Measurements from ENCODE around the gene KRTAP10-3.

Gene KRTAP10-3

GRCh38 chr21:44572959-44573583 is 14.5 kb upstream of the KRTAP10-3 start:
- DNase-seq (ENCODE audit: low read depth): no peak
- TF ChIP-seq CTCF (IDR thresholded peaks at IDR 0.05; ENCODE audit: low read length, missing control alignments): no peak

GRCh38 chr21:44571844-44572782 is 13.5 kb upstream of the KRTAP10-3 start:
- DNase-seq (ENCODE audit: low read depth): no peak
- H3K4me3 ChIP-seq (replicated peaks; ENCODE audit: low read depth, low read length): no peak overlapping the region
- TF ChIP-seq CTCF (IDR thresholded peaks at IDR 0.05; ENCODE audit: low read length, missing control alignments): no peak

More at GRCh38 chr21:44572959-44573583, 14.5 kb upstream of the KRTAP10-3 start:
- no peak overlapping the region for H3K4me3 ChIP-seq (replicated peaks; ENCODE audit: low read depth, low read length)

DNA sequence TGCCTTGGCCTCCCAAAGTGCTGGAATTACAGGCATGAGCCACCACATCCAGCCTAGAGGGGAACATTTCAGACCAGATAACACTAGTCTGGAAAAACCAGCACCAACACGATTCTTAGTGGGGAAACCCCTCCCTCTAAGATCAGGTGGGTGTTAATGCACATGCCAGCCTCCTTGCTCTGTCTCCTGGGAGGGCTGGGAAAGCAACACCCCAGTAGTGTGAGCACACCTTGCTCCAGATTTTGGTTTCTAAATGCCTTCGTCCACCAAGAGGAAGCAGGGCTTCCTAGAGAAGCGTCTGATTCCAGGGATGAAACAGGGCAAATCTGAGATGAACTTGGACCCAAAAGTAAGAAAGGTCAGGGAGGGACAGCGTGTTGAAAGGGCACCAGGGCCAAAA is 12.7 kb upstream of the KRTAP10-3 start:
- TF ChIP-seq CTCF (IDR thresholded peaks at IDR 0.05; ENCODE audit: low read length, missing control alignments): no peak
- DNase-seq (ENCODE audit: low read depth): no peak
- no peak overlapping the region for H3K4me3 ChIP-seq (replicated peaks; ENCODE audit: low read depth, low read length)

DNA sequence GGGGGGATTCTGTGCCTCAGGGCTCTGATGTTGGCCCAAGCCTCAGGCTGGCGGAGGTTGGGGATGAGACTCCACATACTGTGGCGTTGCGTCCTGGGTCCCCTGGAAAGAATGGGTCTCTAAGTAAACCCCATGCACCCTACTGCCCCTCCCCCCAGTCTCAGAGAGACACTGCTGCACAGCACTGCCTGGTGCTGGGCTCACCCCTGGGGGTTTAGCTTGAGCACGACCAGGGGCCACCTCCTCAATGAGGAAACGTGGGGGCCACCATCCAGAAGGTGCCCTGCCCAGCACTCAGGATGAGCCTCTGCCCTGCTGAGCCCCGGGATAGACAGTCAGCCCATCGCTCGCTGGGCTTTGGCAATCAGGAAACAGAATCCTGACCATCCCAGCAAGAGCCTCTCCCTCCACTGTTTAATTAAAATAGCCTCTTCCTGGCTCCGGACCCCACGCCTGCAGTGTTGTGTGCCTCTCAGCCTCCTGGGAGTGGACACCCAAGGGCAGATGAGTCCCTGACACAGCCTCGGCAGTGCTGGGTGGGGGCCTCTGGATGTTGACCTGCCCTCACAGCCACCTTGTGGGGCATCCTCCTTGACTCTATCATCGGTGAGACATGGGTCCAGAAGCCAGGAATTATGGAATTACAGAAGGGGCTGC is 11.4 kb upstream of the KRTAP10-3 start:
- no peak overlapping the region for H3K4me3 ChIP-seq (replicated peaks; ENCODE audit: low read depth, low read length)
- no peak for TF ChIP-seq CTCF (IDR thresholded peaks at IDR 0.05; ENCODE audit: low read length, missing control alignments)
- no peak for DNase-seq (ENCODE audit: low read depth)

- no peak overlapping the region for H3K4me3 ChIP-seq (replicated peaks; ENCODE audit: low read depth, low read length)
- no peak for DNase-seq (ENCODE audit: low read depth)
- no peak for TF ChIP-seq CTCF (IDR thresholded peaks at IDR 0.05; ENCODE audit: low read length, missing control alignments)
Measured at GRCh38 chr21:44568667-44569556, 10.3 kb upstream of the KRTAP10-3 start.

DNA sequence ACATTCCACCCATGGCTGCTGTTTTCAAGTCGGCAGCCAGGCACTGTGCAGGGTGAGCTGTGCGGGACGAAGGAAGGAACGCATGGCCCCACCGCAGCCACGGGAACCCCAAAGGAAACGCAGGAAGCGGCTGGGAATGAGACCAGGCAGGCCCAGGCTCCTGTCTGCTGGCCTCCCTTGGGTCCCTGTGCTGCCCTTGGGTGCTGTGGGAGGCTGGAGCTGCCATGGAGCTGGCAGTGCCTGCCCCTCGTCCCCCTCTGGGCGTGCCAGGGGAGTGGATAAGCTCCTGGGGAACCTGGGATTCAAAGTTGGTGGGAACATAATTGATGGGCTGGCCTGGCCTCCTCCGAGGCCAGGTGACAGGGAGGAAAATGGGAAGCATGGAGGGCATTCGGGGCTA is 9.7 kb upstream of the KRTAP10-3 start:
- DNase-seq (ENCODE audit: low read depth): no peak
- H3K4me3 ChIP-seq (replicated peaks; ENCODE audit: low read depth, low read length): no peak overlapping the region
- no peak for TF ChIP-seq CTCF (IDR thresholded peaks at IDR 0.05; ENCODE audit: low read length, missing control alignments)

Measured in fibroblast of pulmonary artery (primary cell).